HEK293 (cell line): ENCODE data around the gene SORBS2.

Experiments used
- CTCF ChIA-PET: fragments of 350-600 bp; formaldehyde crosslinking; extraction: SDS; loops from one replicate; lab custom pipeline; 2021; ENCODE audit warnings: antibody characterized with exemption; lab: Yijun Ruan, JAX
- POLR2A ChIA-PET: fragments of 300-600 bp; formaldehyde crosslinking; extraction: SDS; loops from one replicate; lab custom pipeline; 2020; ENCODE audit warnings: antibody characterized with exemption, inconsistent platforms; lab: Yijun Ruan, JAX
- H3K27ac ChIP-seq: fragments of 200-500 bp; sonication (Bioruptor generic); 2 replicates; pipeline ENCODE4 v1.5.1; 2014; ENCODE audit warnings: low read depth, low read length, control low read depth, inconsistent platforms; ENCODE audit errors: extremely low read depth
- H3K36me3 ChIP-seq, 2 experiments: fragments of 200-500 bp in 1 of 2; sonication (Bioruptor generic) in 1 of 2; 1 replicate in 1 of 2; 2 replicates in 1 of 2; pipeline ENCODE4 v1.5.1; 2014 to 2017; ENCODE audit warnings: inconsistent platforms in 2 of 2, low read length in 2 of 2; ENCODE audit not compliant: control insufficient read depth in 2 of 2, insufficient read depth in 1 of 2
- H3K4me1 ChIP-seq: fragments of 200-500 bp; sonication (Bioruptor generic); 2 replicates; pipeline ENCODE4 v1.5.1; 2014; ENCODE audit warnings: mild to moderate bottlenecking, low read length, inconsistent platforms; ENCODE audit not compliant: control insufficient read depth, insufficient read depth
- H3K4me3 ChIP-seq: 2 replicates; pipeline ENCODE4 v1.5.1; 2011; ENCODE audit warnings: low read depth, mild to moderate bottlenecking, control low read depth, low read length, moderate library complexity
- H3K9me3 ChIP-seq: fragments of 200-500 bp; sonication (Bioruptor generic); 2 replicates; pipeline ENCODE4 v1.5.1; 2014; ENCODE audit warnings: low read depth, low read length, inconsistent platforms; ENCODE audit not compliant: control insufficient read depth, insufficient read depth
- ELK4 ChIP-seq: IDR thresholded peaks from 2 replicates; pipeline ENCODE4 v1.6.1; 2011; ENCODE audit warnings: mild to moderate bottlenecking, low read depth, low read length, borderline replicate concordance
- IKZF3 ChIP-seq: fragments of 450-650 bp; IDR thresholded peaks from 2 replicates; pipeline ENCODE4 v1.5.0; 2018; ENCODE audit warnings: missing biosample characterization, mild to moderate bottlenecking, missing genetic modification characterization, moderate library complexity
- KLF16 ChIP-seq: fragments of 450-650 bp; formaldehyde crosslinking; IDR thresholded peaks from 2 replicates; pipeline ENCODE4 v1.5.1; 2017; ENCODE audit warnings: missing biosample characterization, missing genetic modification characterization
- MZF1 ChIP-seq: fragments of 450-650 bp; formaldehyde crosslinking; IDR thresholded peaks from 2 replicates; pipeline ENCODE4 v1.5.1; 2017; ENCODE audit warnings: missing biosample characterization, missing genetic modification characterization, borderline replicate concordance
- REST ChIP-seq: fragments of 450-650 bp; formaldehyde crosslinking; IDR thresholded peaks from 2 replicates; pipeline ENCODE4 v1.5.1; 2016; ENCODE audit warnings: missing biosample characterization, missing genetic modification characterization
- YY1 ChIP-seq: fragments of 450-650 bp; formaldehyde crosslinking; IDR thresholded peaks from 2 replicates; pipeline ENCODE4 v1.5.1; 2018; ENCODE audit warnings: missing biosample characterization, missing genetic modification characterization
- ZBTB49 ChIP-seq: fragments of 450-650 bp; formaldehyde crosslinking; IDR thresholded peaks from 2 replicates; pipeline ENCODE4 v1.5.1; 2016; ENCODE audit warnings: missing biosample characterization, missing genetic modification characterization, low read depth
- ZNF10 ChIP-seq: fragments of 450-650 bp; formaldehyde crosslinking; IDR thresholded peaks from 2 replicates; pipeline ENCODE4 v1.5.1; 2017; ENCODE audit warnings: missing biosample characterization, missing genetic modification characterization
- ZNF140 ChIP-seq: fragments of 450-650 bp; formaldehyde crosslinking; IDR thresholded peaks from 2 replicates; pipeline ENCODE4 v1.5.1; 2016; ENCODE audit warnings: missing biosample characterization, missing genetic modification characterization
- ZNF19 ChIP-seq: fragments of 450-650 bp; formaldehyde crosslinking; IDR thresholded peaks from 2 replicates; pipeline ENCODE4; 2016; ENCODE audit warnings: missing biosample characterization, missing genetic modification characterization, low read depth
- ZNF2 ChIP-seq: fragments of 450-650 bp; formaldehyde crosslinking; IDR thresholded peaks from 2 replicates; pipeline ENCODE4 v1.5.1; 2016; ENCODE audit warnings: missing biosample characterization, missing genetic modification characterization
- ZNF202 ChIP-seq: fragments of 450-650 bp; formaldehyde crosslinking; IDR thresholded peaks from 2 replicates; pipeline ENCODE4 v1.5.1; 2016; ENCODE audit warnings: missing biosample characterization, missing genetic modification characterization, borderline replicate concordance
- ZNF24 ChIP-seq: fragments of 450-650 bp; formaldehyde crosslinking; IDR thresholded peaks from 2 replicates; pipeline ENCODE4 v1.5.1; 2016; ENCODE audit warnings: missing biosample characterization, missing genetic modification characterization
- ZNF341 ChIP-seq: fragments of 450-650 bp; formaldehyde crosslinking; IDR thresholded peaks from 2 replicates; pipeline ENCODE4; 2016; ENCODE audit warnings: low read depth, missing biosample characterization, missing genetic modification characterization
- ZNF518A ChIP-seq: fragments of 450-650 bp; formaldehyde crosslinking; conservative IDR thresholded peaks from 2 replicates; pipeline ENCODE4 v1.5.1; 2016; ENCODE audit warnings: low read depth, missing biosample characterization, missing genetic modification characterization
- ZNF529 ChIP-seq: fragments of 450-650 bp; formaldehyde crosslinking; IDR thresholded peaks from 2 replicates; pipeline ENCODE4 v1.5.1; 2017; ENCODE audit warnings: missing genetic modification characterization, missing biosample characterization; ENCODE audit not compliant: insufficient replicate concordance
- ZNF768 ChIP-seq: fragments of 450-650 bp; formaldehyde crosslinking; IDR thresholded peaks from 2 replicates; pipeline ENCODE4 v1.5.1; 2018; ENCODE audit warnings: missing biosample characterization, mild to moderate bottlenecking, missing genetic modification characterization
- ZNF777 ChIP-seq: fragments of 450-650 bp; formaldehyde crosslinking; IDR thresholded peaks from 2 replicates; pipeline ENCODE4 v1.5.1; 2017; ENCODE audit warnings: missing biosample characterization, missing genetic modification characterization, borderline replicate concordance
- ZSCAN5A ChIP-seq: fragments of 450-650 bp; formaldehyde crosslinking; IDR thresholded peaks from 2 replicates; pipeline ENCODE4 v1.5.1; 2016; ENCODE audit warnings: missing biosample characterization, missing genetic modification characterization

The SORBS2 gene

GRCh38 chr4:185835814-185836213 lies 23.8 kb upstream of the SORBS2 start (continued):
- TF ChIP-seq ZNF518A (tag by site-specific recombination): no peak
- TF ChIP-seq, all 188 proteins: peak for 0

GRCh38 chr4:185835336-185835735 lies 23.3 kb upstream of the SORBS2 start:
- Histone ChIP-seq H3K27ac (no peak overlapping the region), H3K9me3 (no peaks in the 10 kb centered on the region), H3K4me3 (no peak overlapping the region)
- CTCF ChIA-PET: no interaction called here
- POLR2A ChIA-PET: no interaction called here
- TF ChIP-seq ZNF24 (tag by site-specific recombination): no peak
- no peak for TF ChIP-seq ZNF202 (tag by site-specific recombination)
- TF ChIP-seq KLF16 (tag by site-specific recombination): no peak
- no peak for TF ChIP-seq ELK4
- peak; percentile 36; the same call in 1 of the 2 replicates for TF ChIP-seq MZF1 (tag by site-specific recombination)
- TF ChIP-seq YY1 (tag by site-specific recombination): no peak
- no peak for TF ChIP-seq ZNF2 (tag by site-specific recombination)
- no peak for TF ChIP-seq REST (tag by site-specific recombination)
- TF ChIP-seq, all 188 proteins: peak for 1
- Histone ChIP-seq H3K4me1 (peaks cover 8% of the 10 kb centered on the region), H3K36me3 (no peaks in the 10 kb centered on the region)

GRCh38 chr4:185834778-185835177 lies 22.8 kb upstream of the SORBS2 start:
- ChIA-PET POLR2A (no interaction called here), CTCF (no interaction called here)
- peaks cover 6% of the 10 kb centered on the region for H3K4me1 ChIP-seq
- TF ChIP-seq ZNF10 (tag by site-specific recombination): no peak
- TF ChIP-seq ZNF768 (tag by site-specific recombination): no peak
- TF ChIP-seq ZNF341 (tag by site-specific recombination): no peak
- TF ChIP-seq ZNF777: no peak
- TF ChIP-seq ZNF19 (tag by site-specific recombination): no peak
- TF ChIP-seq ZNF140 (tag by site-specific recombination): no peak
- TF ChIP-seq ZNF529: no peak
- no peak for TF ChIP-seq IKZF3 (tag by site-specific recombination)
- TF ChIP-seq ZSCAN5A: no peak
- no peak for TF ChIP-seq ZBTB49 (tag by site-specific recombination)

More at GRCh38 chr4:185834778-185835177, 22.8 kb upstream of the SORBS2 start:
- H3K27ac ChIP-seq: no peak overlapping the region
- no peaks in the 10 kb centered on the region for H3K36me3 ChIP-seq
- no peak overlapping the region for H3K4me3 ChIP-seq
- no peaks in the 10 kb centered on the region for H3K9me3 ChIP-seq
